Subcutaneous adipose tissue (tissue), 4 donors: ENCODE data around the gene FAM89A. TPM values are rescaled to one million over a fixed set of nuclear protein-coding genes. Genes with fewer than 3 reads are reported as not detected.

Source experiments
- total RNA-seq, 4 donors: library from RNA; depleted of rRNA; stranded (reverse); fragments of >200 nt; gene quantifications; one replicate each; pipeline ENCODE4 v1.1.0, GENCODE V29; 2016
- TF ChIP-seq, protein P1 (sequence below): fragments of 450-650 bp; IDR thresholded peaks from one replicate; pipeline ENCODE4 v1.5.1; 2016; ENCODE audit warnings: low read depth, mild to moderate bottlenecking, control low read depth, antibody characterized with exemption, moderate library complexity

FAM89A gene
- total RNA-seq, 4 donors from 2014 or later = 69.5 to 222 (median 140) TPM

DNA sequence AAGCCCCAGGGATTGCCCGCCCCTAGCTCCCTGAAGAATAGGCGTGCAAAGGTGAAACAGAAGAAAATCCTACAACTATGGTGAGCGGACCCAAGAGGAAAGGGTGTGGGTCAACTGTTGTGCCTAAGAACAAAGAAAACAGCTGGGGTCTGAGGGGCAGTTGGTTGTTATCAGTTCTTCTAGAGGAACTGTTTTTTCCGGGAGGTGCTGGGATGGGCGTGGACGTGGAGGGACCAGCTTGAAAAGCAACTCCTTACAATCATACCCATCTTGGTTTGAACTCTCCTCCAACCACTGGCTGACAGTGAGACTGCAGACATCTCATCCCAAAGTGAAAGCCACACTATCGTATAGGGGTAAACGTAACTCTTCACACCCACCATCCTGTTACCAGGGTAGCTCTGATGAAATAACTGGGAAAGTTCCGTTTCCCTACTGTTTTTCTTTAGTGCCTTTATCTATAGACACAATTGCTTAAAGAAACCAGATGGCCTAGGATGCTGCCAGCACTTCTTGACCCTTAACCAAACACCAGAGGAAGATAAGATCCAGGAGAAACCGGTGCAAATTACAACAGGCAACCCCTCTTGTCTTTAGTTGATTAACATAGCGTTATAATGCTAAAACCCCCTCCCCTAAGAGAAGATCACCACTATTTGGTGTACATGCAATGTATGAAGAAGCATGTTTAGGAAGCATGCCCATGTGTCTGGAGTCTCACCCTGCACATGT, 25.6 kb upstream of the FAM89A start:
- TF ChIP-seq, protein P1, sequence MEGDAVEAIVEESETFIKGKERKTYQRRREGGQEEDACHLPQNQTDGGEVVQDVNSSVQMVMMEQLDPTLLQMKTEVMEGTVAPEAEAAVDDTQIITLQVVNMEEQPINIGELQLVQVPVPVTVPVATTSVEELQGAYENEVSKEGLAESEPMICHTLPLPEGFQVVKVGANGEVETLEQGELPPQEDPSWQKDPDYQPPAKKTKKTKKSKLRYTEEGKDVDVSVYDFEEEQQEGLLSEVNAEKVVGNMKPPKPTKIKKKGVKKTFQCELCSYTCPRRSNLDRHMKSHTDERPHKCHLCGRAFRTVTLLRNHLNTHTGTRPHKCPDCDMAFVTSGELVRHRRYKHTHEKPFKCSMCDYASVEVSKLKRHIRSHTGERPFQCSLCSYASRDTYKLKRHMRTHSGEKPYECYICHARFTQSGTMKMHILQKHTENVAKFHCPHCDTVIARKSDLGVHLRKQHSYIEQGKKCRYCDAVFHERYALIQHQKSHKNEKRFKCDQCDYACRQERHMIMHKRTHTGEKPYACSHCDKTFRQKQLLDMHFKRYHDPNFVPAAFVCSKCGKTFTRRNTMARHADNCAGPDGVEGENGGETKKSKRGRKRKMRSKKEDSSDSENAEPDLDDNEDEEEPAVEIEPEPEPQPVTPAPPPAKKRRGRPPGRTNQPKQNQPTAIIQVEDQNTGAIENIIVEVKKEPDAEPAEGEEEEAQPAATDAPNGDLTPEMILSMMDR = no peak

DNA sequence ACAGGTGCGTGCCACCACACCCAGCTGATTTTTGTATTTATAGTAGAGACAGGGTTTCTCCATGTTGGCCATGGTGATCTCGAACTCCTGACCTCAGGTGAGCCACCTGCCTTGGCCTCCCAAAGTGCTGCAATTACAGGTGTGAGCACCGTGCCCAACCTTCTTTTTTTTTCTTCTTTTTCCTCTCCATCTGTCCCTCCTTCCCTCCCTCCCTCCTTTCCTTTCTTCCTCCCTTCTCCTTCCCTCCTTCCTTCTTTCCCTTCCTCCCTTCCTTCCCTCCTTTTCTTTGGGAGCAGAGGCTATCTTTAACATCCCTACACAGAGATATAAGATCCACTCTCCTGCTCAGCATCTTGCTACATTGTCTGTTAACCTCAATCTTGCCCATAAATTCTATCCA, 24.4 kb upstream of the FAM89A start:
- TF ChIP-seq, protein P1 = no peak

DNA sequence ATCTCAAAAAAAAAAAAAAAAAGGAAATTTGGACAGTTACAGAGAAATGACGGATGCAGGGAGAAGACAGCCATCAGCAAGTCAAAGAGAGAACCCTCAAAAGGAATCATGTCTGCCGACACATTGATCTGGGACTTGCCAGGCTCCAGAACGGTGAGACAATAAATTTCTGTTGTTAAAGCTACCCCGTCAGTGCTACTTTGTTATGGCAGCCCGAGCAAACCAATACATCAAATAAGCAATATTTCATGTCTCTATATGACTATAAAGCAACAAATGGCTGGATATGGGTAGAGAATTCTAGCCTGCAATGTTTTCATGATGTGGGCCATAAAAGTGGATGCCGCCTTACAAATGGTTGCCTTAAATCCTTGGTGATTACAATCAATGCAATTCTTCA, 23.3 kb upstream of the FAM89A start:
- TF ChIP-seq, protein P1 = no peak

DNA sequence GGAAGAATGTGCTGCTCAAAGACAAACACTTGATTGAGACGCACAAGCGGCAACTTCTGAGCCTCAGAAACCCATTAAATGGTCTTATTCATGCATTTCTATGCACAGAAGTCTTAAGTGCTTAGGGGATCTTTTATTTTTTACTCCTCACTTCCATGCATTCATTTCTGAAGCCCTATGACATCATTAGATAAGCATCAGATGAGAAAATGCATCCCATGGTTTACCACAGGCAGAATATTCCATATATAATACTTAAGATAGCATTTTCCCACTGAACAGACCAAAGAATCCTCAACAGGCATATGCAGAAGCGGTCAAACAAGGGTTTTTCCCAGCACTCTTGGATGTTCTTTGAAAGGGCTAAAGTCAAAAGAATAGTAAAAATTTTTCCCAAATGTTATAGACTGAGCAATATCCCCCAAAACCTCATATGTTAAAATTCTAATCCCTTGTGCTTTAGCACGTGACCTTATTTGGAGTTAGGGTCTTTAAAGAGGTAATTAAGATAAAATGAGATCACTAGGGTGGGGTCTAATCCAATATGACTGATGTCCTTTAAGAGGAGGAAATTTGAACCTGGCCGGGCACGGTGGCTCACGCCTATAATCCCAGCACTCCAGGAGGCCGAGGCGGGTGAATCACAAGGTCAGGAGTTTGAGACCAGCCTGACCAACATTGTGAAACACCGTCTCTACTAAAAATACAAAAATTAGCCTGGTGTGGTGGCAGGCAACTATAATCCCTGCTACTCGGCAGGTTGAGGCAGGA, 22.6 kb upstream of the FAM89A start:
- TF ChIP-seq, protein P1 = no peak

DNA sequence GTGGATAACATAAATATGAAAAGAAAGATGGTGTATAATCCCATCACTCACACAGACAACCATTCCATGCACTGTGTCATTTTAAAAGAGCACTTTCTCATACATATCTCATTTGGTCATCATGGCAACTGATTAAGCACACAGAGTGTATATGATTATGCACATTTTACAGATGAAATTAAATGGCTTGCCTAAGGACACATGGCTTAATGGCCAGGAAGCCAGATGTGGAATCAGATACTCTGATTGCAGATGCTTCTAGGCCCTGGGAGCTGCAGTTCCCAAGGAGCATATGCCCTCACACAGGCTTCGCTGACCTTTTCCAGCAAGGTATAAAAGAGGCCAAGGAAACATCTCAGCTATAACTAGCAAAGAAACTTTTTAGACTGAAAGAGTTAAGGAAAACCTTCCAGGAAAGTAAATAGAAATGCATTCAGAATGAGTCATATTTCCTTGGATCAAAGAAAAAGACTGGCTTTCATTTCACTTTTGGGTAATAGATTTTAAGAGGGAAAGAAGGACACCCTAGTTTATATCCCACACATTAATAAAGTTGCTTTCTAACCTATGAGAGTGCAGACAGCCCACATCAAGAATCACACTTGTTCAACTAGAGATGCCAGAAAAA, 19.6 kb upstream of the FAM89A start:
- TF ChIP-seq, protein P1 = no peak

DNA sequence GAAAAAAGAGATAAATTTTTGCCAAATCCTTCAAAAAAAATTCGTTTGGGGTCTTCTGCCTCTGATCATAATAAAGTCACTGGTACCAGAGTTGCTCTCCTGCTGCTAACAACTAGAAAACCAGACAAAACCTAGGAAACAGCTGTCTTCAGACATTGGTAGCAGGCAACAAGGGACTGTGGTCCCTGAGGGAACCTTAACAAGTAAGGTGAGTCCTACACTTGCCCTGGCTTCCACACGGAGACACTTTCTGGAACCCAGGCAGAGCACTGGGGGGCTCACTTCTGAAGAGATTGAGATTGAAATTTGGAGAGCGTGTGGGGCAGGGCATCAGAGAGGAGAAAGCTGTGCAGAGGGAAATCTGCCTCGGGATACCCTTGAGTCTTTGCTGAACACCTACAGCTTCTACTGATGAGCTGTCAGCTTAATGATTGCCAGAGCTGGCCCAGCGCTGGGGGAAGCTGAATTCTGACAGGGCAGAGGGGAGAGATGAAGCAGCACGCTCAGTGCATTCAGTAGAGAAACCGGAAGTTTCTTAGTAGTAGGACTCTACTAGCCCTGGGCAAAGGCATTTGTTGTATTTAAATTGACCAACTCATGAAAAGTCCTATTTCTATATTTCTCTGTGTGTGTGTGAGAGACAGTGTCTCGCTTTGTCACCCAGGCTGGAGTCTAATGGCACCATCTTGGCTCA, 18.5 kb upstream of the FAM89A start:
- TF ChIP-seq, protein P1 = no peak
